ENCODE measurements around the gene PIP5KL1. TPM values are rescaled to one million over a fixed set of nuclear protein-coding genes. Genes with fewer than 3 reads are reported as not detected.

The PIP5KL1 gene
- total and polyA plus RNA-seq, 2 of the 8 experiments (the other 6 are each of a cell fraction or from before 2014, with no cell fraction given) = 13.4 to 15.4 TPM

DNA sequence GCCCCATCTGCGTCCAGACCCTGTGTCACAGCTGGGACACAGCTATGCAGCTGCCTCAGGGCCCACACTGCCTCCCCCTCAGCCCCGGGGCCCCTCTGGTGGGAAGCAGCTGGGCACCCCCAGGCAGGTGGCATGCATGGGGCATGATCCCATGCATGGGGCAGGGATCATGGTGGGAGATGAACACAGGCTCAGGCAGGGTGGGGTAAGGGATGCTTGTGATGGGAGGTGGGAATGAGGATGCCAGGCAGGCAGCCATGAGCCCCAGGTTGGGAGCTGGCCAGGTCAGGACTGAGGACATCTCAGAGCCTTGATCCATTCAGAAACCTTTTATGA, 30.5 kb upstream of the PIP5KL1 start:
- Histone ChIP-seq H3K79me2 (ENCODE audit: control insufficient read depth in 1 of 2, insufficient read depth in 2 of 2, low read length in 2 of 2) (peaks cover 0 to 95% of the 10 kb centered on the region in 2 experiments; a peak in 2 of 4 replicates), H3K79me1 (ENCODE audit: low read depth, low read length) (peaks cover 18% of the 10 kb centered on the region), H2AK5ac (ENCODE audit: low read depth, low read length) (no peak overlapping the region), H2BK20ac (ENCODE audit: low read length) (no peak overlapping the region), H4K5ac (ENCODE audit: insufficient read length, low read depth, low read length) (no peak overlapping the region), H3K4me3 (ENCODE audit: extremely low read depth in 1 of 4, insufficient read depth in 2 of 4, low read depth in 3 of 4, low read length in 4 of 4) (no peak overlapping the region), H3K9ac (replicated peaks in 1 of 4; ENCODE audit: extremely low read depth in 1 of 4, low read depth in 3 of 4, low read length in 3 of 4) (no peak overlapping the region), H3K4me1 (replicated peaks in 1 of 4; ENCODE audit: control insufficient read depth in 3 of 4, insufficient read depth in 4 of 4, low read length in 3 of 4) (peaks cover 0 to 34% (median 9%) of the 10 kb centered on the region in 4 experiments; a peak in 5 of 7 replicates), H4K20me1 (replicated peaks in 1 of 2; ENCODE audit: control insufficient read depth in 1 of 2, insufficient read depth in 2 of 2, low read length in 2 of 2) (peaks cover 8 to 27% of the 10 kb centered on the region in 2 experiments), H3K36me3 (ENCODE audit: control insufficient read depth in 2 of 4, insufficient read depth in 4 of 4, low read length in 3 of 4) (no peaks in the 10 kb centered on the region), H2BK5ac (ENCODE audit: low read depth, low read length) (0 out of 2 replicates have a peak overlapping the region, but pooled peaks have one; percentile 24), H3K56ac (replicated peaks; ENCODE audit: insufficient read length, low read depth, low read length) (no peak overlapping the region), H3K23me2 (ENCODE audit: low read depth, low read length) (no peaks in the 10 kb centered on the region), H4K91ac (replicated peaks; ENCODE audit: insufficient read length, low read length) (no peak overlapping the region), H3K9me3 (ENCODE audit: insufficient read depth in 2 of 2, low read depth in 1 of 2, low read length in 1 of 2) (no peaks in the 10 kb centered on the region), H2BK12ac (ENCODE audit: low read depth, low read length) (no peak overlapping the region), H3K4me2 (ENCODE audit: insufficient read depth in 1 of 2, low read depth in 2 of 2, low read length in 2 of 2) (no peak overlapping the region), H2BK120ac (replicated peaks; ENCODE audit: low read depth, low read length) (no peak overlapping the region), H3K18ac (ENCODE audit: extremely low read depth, low read length) (no peak overlapping the region), H4K8ac (ENCODE audit: extremely low read depth, insufficient read depth, low read length) (peak overlapping the region; percentile 80; the same call in 1 of the 2 replicates), H2BK15ac (ENCODE audit: low read length) (no peak overlapping the region), H3K4ac (replicated peaks; ENCODE audit: insufficient read length, low read depth, low read length) (no peak overlapping the region), H3K14ac (ENCODE audit: insufficient read length) (no peak overlapping the region), H3K23ac (ENCODE audit: insufficient read length) (no peak overlapping the region), H2AFZ (ENCODE audit: low read length) (no peak overlapping the region), H3K27ac (ENCODE audit: low read depth, low read length) (no peak overlapping the region), H3K27me3 (replicated peaks in 1 of 4; ENCODE audit: control insufficient read depth in 3 of 4, extremely low read depth in 1 of 4, insufficient read depth in 3 of 4, low read length in 3 of 4) (no peaks in the 10 kb centered on the region)
- POLR2A ChIA-PET (ENCODE audit: partially characterized antibody) = interaction anchor here (0.5 to 3.0 kb wide), 6 partner anchors 10 to 53 kb away, joined by 3 to 16 read pairs (median 4); partner anchors contain the start of genes DPM2 and EEIG1
- no peak for FAIRE-seq
- 92% methylated on average over 2 of the region's 2 CpGs; no CpG with 5 or more reads in 1 of the 2 experiments for WGBS, 2 experiments (ENCODE audit: extremely low coverage in 1 of 2, insufficient coverage in 1 of 2, insufficient read length in 1 of 2, insufficient replicate concordance in 2 of 2, low coverage in 1 of 2, low lambda C conversion rate in 2 of 2, missing lambda C conversion rate in 1 of 2)
- CTCF ChIA-PET (ENCODE audit: partially characterized antibody) = interaction anchor here (0.6 to 35.5 kb wide), 13 partner anchors 9 to 157 kb away, joined by 3 to 825 read pairs (median 5); no protein-coding TSS in a partner anchor
- no peak for DNase-seq (ENCODE audit: low read depth in 1 of 2, low spot score in 2 of 2)
- TF ChIP-seq ASH2L (IDR thresholded peaks at IDR 0.05; ENCODE audit: low read length) (no peak), EZH2 (IDR thresholded peaks at IDR 0.05; ENCODE audit: low read depth, low read length, severe bottlenecking) (no peak), SP4 (IDR thresholded peaks at IDR 0.05; ENCODE audit: low read length) (no peak), NRF1 (IDR thresholded peaks at IDR 0.05; ENCODE audit: low read depth, low read length) (no peak), GTF2F1 (IDR thresholded peaks at IDR 0.05; ENCODE audit: borderline replicate concordance, low read depth, low read length) (no peak)
